ENCODE data around the gene FAM117B.
"Not testable (repeated sequence)": the region's sequence is repeated elsewhere in the genome, so short reads cannot be mapped to it uniquely, and the experiment has no call there.

Gene FAM117B

DNA sequence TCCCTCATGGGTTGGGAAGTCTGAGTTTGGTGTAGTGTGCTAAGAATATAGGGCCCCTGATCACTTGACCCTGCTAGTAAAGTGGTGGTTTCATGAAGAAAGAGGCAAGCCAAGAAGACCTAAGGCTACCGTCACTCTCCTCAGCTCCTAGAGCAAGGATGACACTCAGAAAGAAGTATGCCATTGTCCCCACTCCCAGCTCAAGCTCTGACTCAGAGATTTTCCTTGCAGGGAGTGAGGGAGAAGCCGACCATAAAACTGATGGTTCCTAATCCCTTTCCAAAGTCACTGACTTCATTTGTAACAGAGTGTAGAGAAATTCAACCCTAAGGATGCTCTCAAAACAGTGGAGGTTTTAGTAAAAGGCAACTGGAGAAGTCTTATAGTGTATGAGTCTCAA is 155.9 kb downstream of the FAM117B start:
- Histone ChIP-seq H3K9me3 (ENCODE audit: control insufficient read depth, low read depth, low read length) (no peaks in the 10 kb centered on the region), H3K4me1 (ENCODE audit: control insufficient read depth, low read depth, low read length) (no peaks in the 10 kb centered on the region), H3K4me3 (ENCODE audit: low read length) (no peak overlapping the region), H3K36me3 (ENCODE audit: control insufficient read depth, low read depth, low read length) (no peaks in the 10 kb centered on the region), H3K27ac (ENCODE audit: low read length) (no peak overlapping the region), H3K27me3 (ENCODE audit: control insufficient read depth, insufficient read depth, low read length) (no peaks in the 10 kb centered on the region), H3K9ac (ENCODE audit: low read length) (no peak overlapping the region)

DNA sequence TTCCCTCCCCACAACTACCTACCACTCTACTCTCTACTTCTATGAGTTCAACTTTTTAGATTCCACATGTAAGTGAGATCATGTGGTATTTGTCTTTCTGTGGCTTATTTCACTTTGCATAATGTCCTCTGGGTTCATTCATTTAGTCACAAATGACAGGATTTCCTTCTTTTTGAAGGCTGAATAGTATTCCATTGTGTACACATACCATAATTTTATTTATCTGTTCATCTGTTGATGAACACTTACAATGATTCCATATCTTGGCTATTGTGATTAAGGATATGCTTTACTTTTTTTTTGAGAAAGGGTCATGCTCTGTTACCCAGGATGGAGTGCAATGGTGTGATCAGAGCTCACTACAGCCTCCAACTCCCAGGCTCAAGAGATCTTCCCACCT is 163.2 kb downstream of the FAM117B start:
- Histone ChIP-seq H3K4me1 (ENCODE audit: control insufficient read depth, low read depth, low read length) (peaks cover 6% of the 10 kb centered on the region), H3K9ac (ENCODE audit: low read length) (no peak overlapping the region), H3K4me3 (ENCODE audit: low read length) (no peak overlapping the region), H3K36me3 (ENCODE audit: control insufficient read depth, low read depth, low read length) (no peaks in the 10 kb centered on the region), H3K27ac (ENCODE audit: low read length) (no peak overlapping the region), H3K9me3 (ENCODE audit: control insufficient read depth, low read depth, low read length) (no peaks in the 10 kb centered on the region), H3K27me3 (ENCODE audit: control insufficient read depth, insufficient read depth, low read length) (no peaks in the 10 kb centered on the region)

GRCh38 chr2:202805911-202806310 is 171.1 kb downstream of the FAM117B start:
- H3K27me3 ChIP-seq (ENCODE audit: control insufficient read depth, insufficient read depth, low read length); H3K36me3 ChIP-seq (ENCODE audit: control insufficient read depth, low read depth, low read length); H3K4me3 ChIP-seq (ENCODE audit: low read length); H3K27ac ChIP-seq (ENCODE audit: low read length); H3K9me3 ChIP-seq (ENCODE audit: control insufficient read depth, low read depth, low read length); H3K9ac ChIP-seq (ENCODE audit: low read length): not testable (repeated sequence)
- peaks cover 10% of the 10 kb centered on the region for H3K4me1 ChIP-seq (ENCODE audit: control insufficient read depth, low read depth, low read length)

DNA sequence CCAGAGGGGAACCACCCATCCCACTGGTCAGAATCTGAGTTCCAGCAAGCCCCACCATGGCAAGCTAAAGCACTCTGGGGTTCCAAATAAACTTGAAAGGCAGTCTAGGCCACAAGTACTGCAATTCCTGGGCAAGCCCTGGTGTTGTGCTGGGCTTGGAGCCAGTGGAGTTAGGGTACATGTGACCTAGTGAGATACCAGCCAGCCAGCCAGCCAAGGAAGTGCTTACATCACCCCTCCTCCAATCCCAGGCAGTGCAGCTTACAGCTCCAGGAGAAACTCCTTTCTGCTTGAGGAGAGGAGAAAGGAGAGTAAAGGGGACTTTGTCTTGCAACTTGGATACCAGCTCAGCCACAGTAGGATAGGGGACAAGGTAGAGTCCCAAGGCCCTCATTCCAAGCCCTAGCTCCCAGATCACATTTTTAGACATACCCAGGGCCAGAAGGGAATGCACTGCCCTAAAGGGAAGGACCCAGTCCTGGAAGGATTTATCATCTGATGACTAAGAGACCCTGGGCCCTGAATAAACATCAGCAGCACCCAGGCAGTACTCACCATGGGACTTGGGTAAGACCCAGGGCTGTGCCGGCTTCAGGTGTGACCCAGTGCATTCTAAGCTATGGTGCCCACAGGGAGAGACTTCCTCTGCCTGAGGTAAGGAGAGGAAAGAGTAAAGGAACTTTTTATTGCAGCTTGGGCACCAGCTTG is 172.8 kb downstream of the FAM117B start:
- H3K4me1 ChIP-seq (ENCODE audit: control insufficient read depth, low read depth, low read length); H3K27me3 ChIP-seq (ENCODE audit: control insufficient read depth, insufficient read depth, low read length); H3K9me3 ChIP-seq (ENCODE audit: control insufficient read depth, low read depth, low read length); H3K36me3 ChIP-seq (ENCODE audit: control insufficient read depth, low read depth, low read length); H3K27ac ChIP-seq (ENCODE audit: low read length); H3K9ac ChIP-seq (ENCODE audit: low read length); H3K4me3 ChIP-seq (ENCODE audit: low read length): not testable (repeated sequence)

GRCh38 chr2:202808754-202809153 is 174.0 kb downstream of the FAM117B start:
- no peaks in the 10 kb centered on the region for H3K36me3 ChIP-seq (ENCODE audit: control insufficient read depth, low read depth, low read length)
- no peak overlapping the region for H3K27ac ChIP-seq (ENCODE audit: low read length)
- no peaks in the 10 kb centered on the region for H3K27me3 ChIP-seq (ENCODE audit: control insufficient read depth, insufficient read depth, low read length)
- H3K9ac ChIP-seq (ENCODE audit: low read length), result no peak overlapping the region
- peaks cover 4% of the 10 kb centered on the region for H3K4me1 ChIP-seq (ENCODE audit: control insufficient read depth, low read depth, low read length)
- H3K9me3 ChIP-seq (ENCODE audit: control insufficient read depth, low read depth, low read length), result no peaks in the 10 kb centered on the region
- H3K4me3 ChIP-seq (ENCODE audit: low read length), result no peak overlapping the region

- Histone ChIP-seq H3K9me3 (ENCODE audit: control insufficient read depth, low read depth, low read length) (no peaks in the 10 kb centered on the region), H3K4me1 (ENCODE audit: control insufficient read depth, low read depth, low read length) (no peaks in the 10 kb centered on the region), H3K36me3 (ENCODE audit: control insufficient read depth, low read depth, low read length) (no peaks in the 10 kb centered on the region), H3K9ac (ENCODE audit: low read length) (no peak overlapping the region), H3K4me3 (ENCODE audit: low read length) (no peak overlapping the region), H3K27me3 (ENCODE audit: control insufficient read depth, insufficient read depth, low read length) (no peaks in the 10 kb centered on the region), H3K27ac (ENCODE audit: low read length) (no peak overlapping the region)
These were observed 178.6 kb downstream of the FAM117B start for GRCh38 chr2:202813387-202813786.

- H3K4me1 ChIP-seq (ENCODE audit: control insufficient read depth, low read depth, low read length), result no peaks in the 10 kb centered on the region
- no peak overlapping the region for H3K27ac ChIP-seq (ENCODE audit: low read length)
- no peaks in the 10 kb centered on the region for H3K36me3 ChIP-seq (ENCODE audit: control insufficient read depth, low read depth, low read length)
- H3K4me3 ChIP-seq (ENCODE audit: low read length), result no peak overlapping the region
- H3K27me3 ChIP-seq (ENCODE audit: control insufficient read depth, insufficient read depth, low read length), result no peaks in the 10 kb centered on the region
- H3K9me3 ChIP-seq (ENCODE audit: control insufficient read depth, low read depth, low read length), result no peaks in the 10 kb centered on the region
- H3K9ac ChIP-seq (ENCODE audit: low read length), result no peak overlapping the region
These were observed 179.5 kb downstream of the FAM117B start for GRCh38 chr2:202814226-202814625.

- no peak overlapping the region for H3K27ac ChIP-seq (ENCODE audit: low read length)
- H3K4me1 ChIP-seq (ENCODE audit: control insufficient read depth, low read depth, low read length), result no peaks in the 10 kb centered on the region
- no peaks in the 10 kb centered on the region for H3K36me3 ChIP-seq (ENCODE audit: control insufficient read depth, low read depth, low read length)
- no peak overlapping the region for H3K9ac ChIP-seq (ENCODE audit: low read length)
- no peak overlapping the region for H3K4me3 ChIP-seq (ENCODE audit: low read length)
- no peaks in the 10 kb centered on the region for H3K9me3 ChIP-seq (ENCODE audit: control insufficient read depth, low read depth, low read length)
- H3K27me3 ChIP-seq (ENCODE audit: control insufficient read depth, insufficient read depth, low read length), result no peaks in the 10 kb centered on the region
These were observed 181.0 kb downstream of the FAM117B start for GRCh38 chr2:202815548-202816360.

DNA sequence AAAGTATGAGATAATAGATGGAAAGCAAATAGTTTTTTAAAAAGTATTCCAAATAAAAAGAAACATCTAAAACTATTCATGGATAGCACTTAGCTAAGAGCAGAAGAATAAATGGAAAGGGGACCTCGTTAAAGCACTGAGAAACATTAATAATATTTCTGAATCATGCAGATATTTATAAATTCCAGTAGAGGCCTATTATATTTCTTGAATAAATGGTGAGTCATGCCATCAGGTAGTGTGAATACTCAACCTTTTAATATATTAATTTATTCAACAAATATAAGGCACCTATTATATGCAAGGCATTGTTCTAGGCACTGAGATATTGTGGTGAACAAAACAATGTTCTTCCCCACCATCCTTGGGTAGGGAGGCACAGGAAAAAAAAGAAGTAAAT is 183.0 kb downstream of the FAM117B start:
- H3K27me3 ChIP-seq (ENCODE audit: control insufficient read depth, insufficient read depth, low read length), result no peaks in the 10 kb centered on the region
- H3K36me3 ChIP-seq (ENCODE audit: control insufficient read depth, low read depth, low read length), result no peaks in the 10 kb centered on the region
- no peak overlapping the region for H3K4me3 ChIP-seq (ENCODE audit: low read length)
- H3K27ac ChIP-seq (ENCODE audit: low read length), result no peak overlapping the region
- H3K9ac ChIP-seq (ENCODE audit: low read length), result no peak overlapping the region
- H3K4me1 ChIP-seq (ENCODE audit: control insufficient read depth, low read depth, low read length), result no peaks in the 10 kb centered on the region
- H3K9me3 ChIP-seq (ENCODE audit: control insufficient read depth, low read depth, low read length), result no peaks in the 10 kb centered on the region

DNA sequence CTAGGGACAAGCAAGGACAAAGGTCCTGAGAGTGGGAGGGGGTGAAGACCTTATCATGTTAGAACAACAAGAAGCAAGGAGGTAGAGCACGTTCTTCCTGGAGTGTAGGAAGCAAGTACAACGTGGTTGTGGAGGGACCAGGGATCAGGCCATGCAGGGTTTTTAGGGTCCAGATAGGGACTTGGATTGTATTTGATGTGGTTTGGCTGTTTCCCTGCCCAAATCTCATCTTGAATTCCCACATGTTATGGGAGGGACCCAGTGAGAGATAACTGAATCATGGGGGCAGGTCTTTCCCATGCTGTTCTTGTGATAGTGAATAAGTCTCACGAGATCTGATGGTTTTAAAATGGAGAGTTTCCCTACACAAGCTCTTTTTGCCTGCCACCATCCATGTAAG is 183.6 kb downstream of the FAM117B start:
- H3K4me3 ChIP-seq (ENCODE audit: low read length), result no peak overlapping the region
- H3K27me3 ChIP-seq (ENCODE audit: control insufficient read depth, insufficient read depth, low read length), result no peaks in the 10 kb centered on the region

More for the DNA sequence above, 183.6 kb downstream of the FAM117B start:
- Histone ChIP-seq H3K9me3 (ENCODE audit: control insufficient read depth, low read depth, low read length) (no peaks in the 10 kb centered on the region), H3K36me3 (ENCODE audit: control insufficient read depth, low read depth, low read length) (no peaks in the 10 kb centered on the region), H3K4me1 (ENCODE audit: control insufficient read depth, low read depth, low read length) (no peaks in the 10 kb centered on the region), H3K9ac (ENCODE audit: low read length) (no peak overlapping the region), H3K27ac (ENCODE audit: low read length) (no peak overlapping the region)
